ENCODE results near the gene EPM2A. TPM values are rescaled to one million over a fixed set of nuclear protein-coding genes. Genes with fewer than 3 reads are reported as not detected.

EPM2A gene
- total RNA-seq, 6 experiments from 2014 or later: 4.7 to 8.7 (median 6.8) TPM

DNA sequence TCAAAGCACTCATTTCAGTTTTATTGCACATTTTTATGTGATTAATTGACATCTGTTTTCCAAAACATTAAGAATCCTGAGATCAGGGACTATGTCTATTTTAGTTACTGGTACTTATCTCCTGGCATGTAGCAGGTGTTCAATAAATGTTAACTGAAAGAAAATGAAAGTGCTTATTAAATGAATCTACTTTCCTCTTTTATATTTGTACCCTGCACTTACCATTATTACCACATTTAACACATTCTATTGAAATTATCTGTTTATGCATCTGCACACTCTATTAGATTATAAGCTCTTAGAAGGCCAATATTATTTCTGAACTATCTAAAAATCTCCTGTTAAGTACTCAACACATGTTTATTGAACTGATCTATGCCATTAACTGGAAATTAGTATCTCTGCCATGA lies 131.9 kb downstream of the EPM2A start:
- H3K4me1 ChIP-seq: no peaks in the 10 kb centered on the region
- no peak for ATAC-seq
- H3K27me3 ChIP-seq: no peaks in the 10 kb centered on the region
- H3K9me3 ChIP-seq: no peaks in the 10 kb centered on the region
- no peak overlapping the region for H3K4me3 ChIP-seq
- TF ChIP-seq CTCF (IDR thresholded peaks at IDR 0.05): no peak
- TF ChIP-seq POLR2A (IDR thresholded peaks at IDR 0.05): no peak
- no peak for DNase-seq
- H3K36me3 ChIP-seq: no peaks in the 10 kb centered on the region
- no peak overlapping the region for H3K27ac ChIP-seq
- intact Hi-C loops (cut with DNase I): no loop called here

DNA sequence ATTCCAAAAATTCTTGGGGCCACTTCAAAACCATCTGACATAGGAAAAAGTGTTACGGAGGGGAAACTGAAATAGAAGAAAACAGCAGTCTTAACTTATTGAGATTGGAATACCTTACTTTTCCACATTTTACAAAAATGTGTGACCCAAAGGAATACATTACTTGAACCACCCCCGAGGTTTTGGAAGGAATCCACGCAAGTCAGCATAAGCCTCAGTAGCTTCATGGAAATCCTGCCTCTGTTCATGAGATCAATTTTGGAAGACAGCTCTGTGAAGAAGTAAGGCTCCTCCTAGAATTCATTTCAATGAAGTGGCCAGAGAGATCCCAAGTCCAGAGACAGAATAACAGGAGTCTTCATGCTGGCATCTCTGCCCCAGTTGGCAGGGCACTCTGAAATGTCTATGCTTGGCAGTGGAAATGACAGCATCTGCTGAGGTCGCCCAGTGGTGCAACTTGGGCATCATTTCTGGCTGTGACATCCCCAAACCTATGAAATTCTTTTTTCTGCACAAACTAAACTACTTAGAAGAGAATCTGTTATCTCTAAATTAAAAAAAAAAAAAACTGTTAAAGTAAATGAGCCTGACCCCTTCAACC lies 132.5 kb downstream of the EPM2A start:
- 84% methylated on average over 4 of the region's 4 CpGs for WGBS (ENCODE audit: insufficient coverage, low coverage, low lambda C conversion rate, missing lambda C conversion rate)

DNA sequence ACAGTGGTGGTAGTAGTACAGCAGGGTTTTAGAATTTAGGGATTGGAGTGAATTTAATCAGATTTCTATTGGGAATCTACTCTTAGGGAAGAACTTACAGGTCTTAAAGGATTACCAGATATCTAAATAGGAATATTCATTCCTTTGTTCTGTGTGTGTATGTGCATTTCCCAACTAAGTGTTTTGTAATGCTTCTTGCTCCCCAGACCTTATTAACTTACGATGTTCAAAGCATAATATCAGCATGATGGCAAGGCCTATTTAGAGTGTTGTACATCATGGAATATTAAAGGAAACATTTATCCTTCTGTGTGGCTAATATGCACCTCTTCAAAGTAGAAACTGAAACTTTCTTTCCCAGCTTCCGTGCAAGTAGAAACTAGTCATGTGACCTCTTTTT lies 133.9 kb downstream of the EPM2A start:
- Histone ChIP-seq H3K27me3 (no peaks in the 10 kb centered on the region), H3K4me1 (no peaks in the 10 kb centered on the region), H3K27ac (no peak overlapping the region), H3K4me3 (no peak overlapping the region), H3K36me3 (no peaks in the 10 kb centered on the region), H3K9me3 (no peaks in the 10 kb centered on the region)
- no peak for ATAC-seq
- 90% methylated on average over 2 of the region's 2 CpGs for WGBS (ENCODE audit: insufficient coverage, low coverage, low lambda C conversion rate, missing lambda C conversion rate)
- no peak for TF ChIP-seq POLR2A (IDR thresholded peaks at IDR 0.05)
- TF ChIP-seq CTCF (IDR thresholded peaks at IDR 0.05): no peak
- DNase-seq: no peak
- intact Hi-C loops (cut with DNase I): no loop called here

More for the DNA sequence above, 132.5 kb downstream of the EPM2A start:
- H3K27me3 ChIP-seq: no peaks in the 10 kb centered on the region
- ATAC-seq (no peak), DNase-seq (no peak)
- intact Hi-C loops (cut with DNase I): no loop called here
- H3K4me1 ChIP-seq: no peaks in the 10 kb centered on the region
- no peaks in the 10 kb centered on the region for H3K9me3 ChIP-seq
- H3K27ac ChIP-seq: no peak overlapping the region
- no peaks in the 10 kb centered on the region for H3K36me3 ChIP-seq
- TF ChIP-seq CTCF (IDR thresholded peaks at IDR 0.05) (no peak), POLR2A (IDR thresholded peaks at IDR 0.05) (no peak)
- H3K4me3 ChIP-seq: no peak overlapping the region

DNA sequence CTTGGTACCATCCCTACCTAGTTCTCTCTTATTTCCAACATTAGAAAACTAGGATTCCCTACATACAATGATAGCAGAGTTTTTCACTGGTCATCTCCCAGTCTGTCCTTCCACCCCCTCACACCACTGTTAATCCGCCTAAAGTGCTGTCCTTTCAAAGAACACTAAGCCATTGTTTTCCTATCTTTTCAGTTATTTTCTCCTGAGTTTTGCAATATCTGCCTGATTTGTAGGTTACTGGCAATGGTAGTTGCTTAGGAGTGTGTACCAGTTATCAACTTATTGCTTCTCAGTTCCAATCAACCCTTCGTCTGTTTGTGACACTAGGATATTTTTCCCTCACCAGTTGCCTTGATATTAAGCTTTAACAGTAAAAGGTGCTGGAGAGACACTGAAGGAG lies 135.0 kb downstream of the EPM2A start:
- TF ChIP-seq POLR2A (IDR thresholded peaks at IDR 0.05) (no peak), CTCF (IDR thresholded peaks at IDR 0.05) (no peak)
- Histone ChIP-seq H3K27ac (no peak overlapping the region), H3K9me3 (no peaks in the 10 kb centered on the region), H3K4me1 (no peaks in the 10 kb centered on the region), H3K4me3 (no peak overlapping the region), H3K27me3 (no peaks in the 10 kb centered on the region), H3K36me3 (no peaks in the 10 kb centered on the region)
- no peak for DNase-seq
- no peak for ATAC-seq
- intact Hi-C loops (cut with DNase I): no loop called here
- WGBS (ENCODE audit: insufficient coverage, low coverage, low lambda C conversion rate, missing lambda C conversion rate): 60% methylated on average over 2 of the region's 2 CpGs

GRCh38 chr6:145588981-145589380 lies 146.3 kb downstream of the EPM2A start:
- WGBS (ENCODE audit: insufficient coverage, low coverage, low lambda C conversion rate, missing lambda C conversion rate): 45% methylated on average over 1 of the region's 1 CpG
- Histone ChIP-seq H3K27ac (no peak overlapping the region), H3K36me3 (no peaks in the 10 kb centered on the region), H3K27me3 (no peaks in the 10 kb centered on the region), H3K4me1 (no peaks in the 10 kb centered on the region), H3K4me3 (no peak overlapping the region), H3K9me3 (no peaks in the 10 kb centered on the region)
- DNase-seq (no peak), ATAC-seq (no peak)
- TF ChIP-seq CTCF (IDR thresholded peaks at IDR 0.05) (no peak), POLR2A (IDR thresholded peaks at IDR 0.05) (no peak)
- intact Hi-C loops (cut with DNase I): no loop called here

Data from right lobe of liver (tissue), 6 donors.